HG03159 (cell line): ENCODE results near the gene NPR2.

ENCODE experiments used
- ATAC-seq: cut with Tn5 transposase; IDR thresholded peaks from one replicate; pipeline ENCODE4 v1.9.1; 2021; ENCODE audit warnings: mild to moderate bottlenecking, moderate library complexity; ENCODE audit not compliant: unreplicated experiment

NPR2 gene

GRCh38 chr9:35852876-35853865 is 61.8 kb downstream of the NPR2 start:
- no peak for ATAC-seq

- ATAC-seq: no peak
Measured at GRCh38 chr9:35854091-35854762, 62.8 kb downstream of the NPR2 start.

GRCh38 chr9:35856206-35856605 is 64.8 kb downstream of the NPR2 start:
- no peak for ATAC-seq

- ATAC-seq: no peak
Measured at GRCh38 chr9:35856882-35857281, 65.5 kb downstream of the NPR2 start.

GRCh38 chr9:35858458-35858857 is 67.1 kb downstream of the NPR2 start:
- no peak for ATAC-seq
